Activated T-helper 1 cell treated with Interleukin-2 at 50 U/mL for 16 hours (primary cell): ENCODE measurements around the gene MAP1LC3B.
"Not testable (repeated sequence)": the region's sequence is repeated elsewhere in the genome, so short reads cannot be mapped to it uniquely, and the experiment has no call there.

Source experiments
- DNase-seq: peaks from one replicate; pipeline ENCODE4 v3.0.0-alpha.2; 2020; ENCODE audit warnings: low read depth

MAP1LC3B gene

DNA sequence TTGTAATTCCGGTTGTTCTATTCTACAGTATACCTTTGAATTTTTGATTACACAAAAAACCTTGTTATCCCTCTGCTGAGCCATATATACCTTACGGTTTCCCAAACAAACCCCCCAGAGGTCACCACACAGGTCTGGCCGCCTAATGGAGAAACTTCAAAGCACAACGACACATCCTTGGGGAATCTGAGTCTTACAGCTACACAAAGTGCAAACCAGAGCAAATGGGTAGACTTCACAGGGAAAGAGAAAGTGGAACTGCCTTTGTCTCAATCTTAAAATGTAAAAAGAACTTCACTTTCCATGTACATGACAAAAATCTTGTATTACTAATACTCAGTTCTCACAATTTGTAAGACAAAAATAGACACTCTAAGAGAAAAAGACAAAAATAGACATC lies 11.3 kb upstream of the MAP1LC3B start:
- no peak for DNase-seq

DNA sequence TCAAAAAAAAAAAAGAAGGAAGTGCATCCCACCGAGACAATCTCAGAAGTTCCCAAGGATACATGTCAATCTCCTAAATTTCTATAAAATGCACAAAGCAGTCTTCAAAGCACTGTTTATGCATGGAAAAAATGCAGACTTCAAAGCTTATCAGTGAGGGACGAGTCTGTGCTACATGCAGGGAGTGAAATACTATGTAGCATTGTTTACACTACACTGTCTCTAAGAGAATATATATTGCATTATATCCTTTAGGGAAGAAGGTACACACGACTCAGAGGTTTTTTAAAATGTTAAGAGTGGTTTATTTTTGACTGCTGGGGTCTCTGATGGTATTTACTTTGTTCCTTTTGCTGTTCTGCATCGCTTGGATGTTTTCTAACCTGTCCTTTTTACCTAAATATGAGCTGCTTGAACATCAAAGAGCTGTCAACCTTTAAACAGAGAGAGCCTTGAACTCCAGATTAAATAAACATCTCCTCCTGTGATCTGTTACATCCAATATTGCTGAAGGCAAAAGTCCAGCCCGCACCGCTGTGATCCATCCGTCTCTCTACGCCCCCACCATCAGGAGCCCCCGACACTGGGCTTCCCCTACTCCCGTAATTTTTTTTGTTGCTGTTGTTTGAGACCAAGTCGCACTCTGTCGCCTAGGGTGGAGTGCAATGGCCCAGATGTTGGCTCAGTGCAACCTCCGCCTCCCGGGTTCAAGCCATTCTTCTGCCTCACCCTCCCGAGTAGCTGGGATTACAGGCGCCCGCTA lies 9.9 kb upstream of the MAP1LC3B start:
- DNase-seq = no peak

DNA sequence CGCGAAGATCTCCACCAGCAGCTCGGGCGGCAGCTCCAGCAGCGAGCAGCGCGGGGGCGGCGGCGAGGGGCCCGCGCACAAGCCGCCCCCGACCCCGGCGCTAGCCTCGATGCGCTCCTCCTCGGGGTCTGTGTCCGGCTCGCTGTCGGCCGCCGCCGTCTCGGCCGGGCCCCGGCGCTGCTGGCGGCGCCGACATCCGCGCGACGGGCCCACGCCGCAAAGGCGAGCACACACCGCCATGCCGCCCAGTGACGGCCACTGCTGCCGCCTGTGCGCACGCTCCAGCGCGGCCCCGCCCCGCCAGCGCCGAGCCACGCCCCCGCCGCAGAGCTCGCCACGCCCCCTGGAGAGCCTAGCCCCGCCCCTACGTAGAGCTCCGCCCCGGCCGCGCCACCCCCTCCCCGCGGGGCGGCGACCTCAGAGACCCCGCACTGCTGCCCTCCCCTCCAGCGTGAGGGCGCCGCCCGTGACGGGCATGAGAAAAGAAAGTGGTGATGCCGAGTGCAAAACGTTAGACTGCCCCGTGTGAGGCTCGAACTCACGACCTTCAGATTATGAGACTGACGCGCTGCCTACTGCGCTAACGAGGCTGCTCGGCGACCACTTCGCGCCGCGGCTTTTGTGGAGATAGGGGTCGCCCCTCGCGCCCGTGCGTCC lies 8.5 kb upstream of the MAP1LC3B start, which contains the start of gene FBXO31:
TSS of gene FBXO31 (minus strand) at position 272 of the 657 bp plus-strand sequence. CDS start at position 240, 32 bp downstream.
- peak; percentile 86 for DNase-seq

GRCh38 chr16:87384162-87384874 lies 7.8 kb upstream of the MAP1LC3B start:
- no peak for DNase-seq

- not testable (repeated sequence) for DNase-seq
These were observed 7.3 kb upstream of the MAP1LC3B start for GRCh38 chr16:87384875-87385167.

- peak; percentile 77 for DNase-seq
These were observed 4.0 kb upstream of the MAP1LC3B start for GRCh38 chr16:87387942-87388817.

DNA sequence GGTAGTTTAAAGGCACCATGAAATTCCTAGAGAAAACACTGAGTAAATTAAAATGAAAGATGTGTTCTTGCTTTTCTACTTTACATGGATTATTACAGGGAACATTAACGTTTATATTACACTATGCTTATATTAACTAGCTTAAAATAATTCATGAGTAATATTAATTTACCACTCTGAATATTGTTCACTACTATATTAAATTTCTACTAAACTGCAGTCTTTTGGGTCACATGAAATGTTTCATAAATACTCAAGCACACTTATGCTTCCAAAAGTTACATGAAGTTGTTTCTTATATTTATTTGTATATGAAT lies 3.4 kb upstream of the MAP1LC3B start:
- DNase-seq = no peak

DNA sequence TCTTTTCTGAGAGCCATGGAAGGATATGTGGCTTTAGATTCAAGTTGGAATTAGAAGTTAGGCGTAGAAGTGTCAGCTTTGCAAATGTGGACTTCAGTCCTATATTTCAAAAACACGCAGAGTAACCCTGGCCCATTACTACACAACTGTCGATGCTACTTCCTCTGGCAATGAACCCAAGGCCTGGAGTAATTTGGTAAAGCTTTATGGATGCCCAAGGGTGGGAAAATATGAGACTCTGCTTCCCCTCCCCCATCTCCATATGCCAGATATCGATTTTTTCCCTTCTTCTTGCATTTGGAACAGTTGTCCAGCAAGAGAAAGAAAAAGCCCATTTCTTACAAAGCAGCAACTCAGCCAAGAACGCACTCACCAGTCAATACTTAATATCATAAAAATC lies 2.9 kb upstream of the MAP1LC3B start:
- no peak for DNase-seq

DNA sequence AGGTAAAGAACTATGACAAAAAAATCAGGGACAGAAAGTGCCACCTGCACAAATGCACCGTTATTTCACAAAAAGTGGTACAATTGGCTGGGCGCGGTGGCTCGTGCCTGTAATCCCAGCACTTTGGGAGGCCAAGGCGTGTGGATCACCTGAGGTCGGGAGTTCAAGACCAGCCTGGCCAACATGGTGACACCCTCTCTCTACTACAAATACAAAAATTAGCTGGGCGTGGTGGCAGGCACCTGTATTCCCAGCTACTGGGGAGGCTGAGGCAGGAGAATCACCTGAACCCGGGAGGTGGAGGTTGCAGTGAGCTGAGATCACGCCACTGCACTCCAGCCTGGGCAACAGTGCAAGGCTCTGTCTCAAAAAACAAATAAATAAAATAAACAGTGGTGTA lies 2.2 kb upstream of the MAP1LC3B start:
- DNase-seq = not testable (repeated sequence)

GRCh38 chr16:87390641-87391323 lies 1.4 kb upstream of the MAP1LC3B start:
- no peak for DNase-seq

GRCh38 chr16:87391324-87391949 lies 699 bp upstream of the MAP1LC3B start:
- DNase-seq = no peak

GRCh38 chr16:87392821-87393679 lies 914 bp downstream of the MAP1LC3B start:
- DNase-seq = peak; percentile 20

DNA sequence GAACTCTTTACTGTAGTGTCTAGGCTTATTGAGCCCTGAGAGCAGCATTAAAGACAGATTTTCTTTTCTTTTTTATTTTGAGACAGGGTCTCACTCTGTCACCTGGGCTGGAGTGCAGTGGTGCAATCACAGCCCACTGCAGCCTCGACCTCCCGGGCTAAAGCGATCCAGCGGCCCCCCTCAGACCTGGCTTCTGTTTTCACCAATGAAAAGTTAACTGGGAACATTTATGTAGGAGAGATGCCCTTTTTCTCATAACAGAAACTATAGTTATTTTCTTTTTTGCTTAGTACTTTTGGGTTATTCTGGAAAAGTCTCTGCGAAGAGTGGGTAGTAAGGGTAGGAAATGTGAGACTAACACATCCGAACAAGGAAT lies 1.5 kb downstream of the MAP1LC3B start:
- no peak for DNase-seq

DNA sequence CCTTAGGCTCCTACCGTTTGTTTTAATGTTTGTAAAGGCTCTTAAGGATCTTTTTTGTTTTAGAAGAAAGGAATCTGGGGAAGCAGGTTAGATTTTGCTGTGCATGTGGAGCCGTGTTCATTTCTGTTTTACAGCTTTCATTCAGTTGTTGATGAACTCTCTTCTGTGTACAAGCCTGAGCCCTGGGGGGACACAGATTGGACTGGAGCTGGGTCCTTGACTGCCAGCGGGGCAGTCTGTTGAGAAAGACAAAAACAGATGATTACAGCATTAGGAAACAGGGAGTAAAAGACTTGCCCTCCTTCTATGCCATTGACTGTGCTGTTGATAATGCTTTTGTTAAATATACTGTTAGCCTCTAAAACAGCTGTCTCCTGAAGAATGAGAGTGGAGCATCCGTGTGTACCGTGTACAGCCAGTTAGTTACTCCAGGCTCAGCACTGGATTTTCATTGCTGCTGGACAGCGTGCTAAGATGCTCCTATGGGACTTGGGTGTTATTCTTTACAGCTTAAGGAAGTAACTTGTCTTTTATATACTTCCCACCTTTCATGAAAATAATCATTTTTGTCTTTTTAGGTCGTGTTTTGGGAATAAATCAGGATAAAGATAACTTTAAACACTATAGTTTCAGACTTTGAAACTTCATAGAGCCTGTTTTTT lies 3.2 kb downstream of the MAP1LC3B start:
- DNase-seq = no peak

GRCh38 chr16:87404764-87405625 lies 12.9 kb downstream of the MAP1LC3B start:
- DNase-seq = no peak

DNA sequence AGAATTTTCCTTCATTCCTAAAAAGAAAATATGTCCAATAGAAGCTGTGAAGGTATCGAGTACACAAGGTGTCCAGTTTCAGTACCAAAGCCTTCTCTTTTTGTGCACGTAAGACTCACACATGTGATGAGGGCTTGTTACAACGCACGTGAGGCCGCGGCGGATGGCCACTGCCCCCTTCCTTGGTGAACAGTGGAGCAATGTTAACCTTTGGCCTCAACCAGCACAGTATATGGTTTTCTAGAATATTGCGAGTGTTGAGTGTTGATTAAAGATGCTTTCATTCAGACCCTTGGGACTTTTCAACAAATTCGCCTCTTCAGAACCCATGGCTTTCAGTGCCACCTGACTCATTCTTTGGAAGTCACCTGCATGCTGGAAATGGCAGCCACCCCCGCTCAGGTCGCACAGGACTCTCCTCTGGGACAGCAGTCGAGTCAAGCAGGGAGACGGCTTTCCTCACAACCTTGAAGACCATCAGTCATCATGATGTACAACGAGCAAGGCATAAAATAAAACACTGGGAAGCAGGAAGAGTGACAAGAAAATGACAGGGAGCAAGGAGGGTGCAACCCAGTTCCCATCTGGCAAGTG lies 14.5 kb downstream of the MAP1LC3B start:
- DNase-seq = no peak

GRCh38 chr16:87407511-87408112 lies 15.5 kb downstream of the MAP1LC3B start:
- no peak for DNase-seq

DNA sequence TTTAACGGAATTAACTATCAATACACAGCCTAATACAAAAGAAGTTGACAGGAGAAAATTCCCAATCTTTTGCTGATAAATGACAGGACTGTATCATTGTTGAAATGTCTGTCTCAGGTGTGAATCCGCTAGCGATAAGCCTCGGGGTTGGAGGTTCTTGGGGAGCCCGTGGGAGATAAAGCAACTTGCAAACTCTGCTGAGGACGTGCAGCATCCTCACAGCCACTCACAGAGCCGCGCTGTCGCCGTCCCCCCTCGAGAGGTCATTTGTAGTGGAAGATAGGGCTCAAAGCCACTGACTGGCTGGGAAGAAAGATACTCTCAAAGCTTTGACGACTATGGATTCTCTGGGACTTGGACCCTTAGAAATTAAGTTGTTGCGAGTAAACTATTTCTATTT lies 17.0 kb downstream of the MAP1LC3B start:
- no peak for DNase-seq
